K562 (cell line): Measurements from ENCODE around the gene HMCN2. TPM values are rescaled to one million over a fixed set of nuclear protein-coding genes. Genes with fewer than 3 reads are reported as not detected.

Experiments
- ATAC-seq: fragments of 200-7000 bp; cut with Tn5 transposase; 3 replicates; pipeline ENCODE4 v1.9.1; 2020; ENCODE audit warnings: moderate library complexity
- BruUV-seq: library from RNA; stranded (reverse); fragments of 400-500 nt; replicated peaks from 2 replicates; lab custom pipeline; 2021; lab: Mats Ljungman, UMichigan
- CTCF ChIA-PET: fragments of 300-600 bp; formaldehyde crosslinking; extraction: SDS; loops from one replicate; lab custom pipeline; 2021; ENCODE audit warnings: low intra/inter-chr PET ratio; lab: Yijun Ruan, JAX
- POLR2A ChIA-PET: fragments of 300-600, 350-650 bp; sonication (Branson Sonifier 250); formaldehyde crosslinking; extraction: SDS; loops from one replicate; lab custom pipeline; 2021; ENCODE audit warnings: antibody characterized with exemption, inconsistent platforms; lab: Yijun Ruan, JAX
- DNase-seq, 4 experiments: peaks; one replicate each; pipeline versions ENCODE4 v3.0.0 to v3.0.0-alpha.2; 2011 to 2018; ENCODE audit warnings: low spot score in 3 of 4, mixed read lengths in 3 of 4; ENCODE audit errors: extremely low read depth in 1 of 4
- FAIRE-seq: peaks from 2 replicates; lab custom pipeline; 2011; peaks lifted over from hg19 to GRCh38; lab: Jason Lieb, UNC
- H2AFZ ChIP-seq: 2 replicates; pipeline ENCODE4 v1.6.0; 2011; ENCODE audit warnings: low read depth, low read length, control low read depth, inconsistent platforms
- H3K27ac ChIP-seq: fragments of 200-600 bp; 3 replicates; pipeline ENCODE4 v1.8.0; 2011; ENCODE audit warnings: low read depth, mild to moderate bottlenecking, control low read depth, inconsistent platforms, low read length, moderate library complexity, mixed read lengths; ENCODE audit errors: extremely low read depth
- H3K27me3 ChIP-seq, 2 experiments: fragments of 300-600 bp in 1 of 2; 2 replicates in 1 of 2; 3 replicates in 1 of 2; pipeline versions ENCODE4 v1.6.0 to v1.8.0; 2011; ENCODE audit warnings: inconsistent platforms in 2 of 2, low read length in 2 of 2, mild to moderate bottlenecking in 1 of 2, mixed read lengths in 1 of 2, moderate library complexity in 1 of 2; ENCODE audit not compliant: control insufficient read depth in 2 of 2, insufficient read depth in 2 of 2
- H3K36me3 ChIP-seq: fragments of 300-600 bp; 3 replicates; pipeline ENCODE4 v1.8.0; 2011; ENCODE audit warnings: mild to moderate bottlenecking, low read length, inconsistent platforms; ENCODE audit not compliant: control insufficient read depth, insufficient read depth
- H3K4me1 ChIP-seq, 2 experiments: fragments of 200-600 bp in 1 of 2; replicated peaks in 1 of 2; 2 replicates in 1 of 2; 3 replicates in 1 of 2; pipeline versions ENCODE4 v1.5.1 to v1.8.0; 2011; ENCODE audit warnings: inconsistent platforms in 2 of 2, low read length in 2 of 2, mild to moderate bottlenecking in 1 of 2, mixed read lengths in 1 of 2, moderate library complexity in 1 of 2; ENCODE audit not compliant: control insufficient read depth in 2 of 2, insufficient read depth in 2 of 2
- H3K4me2 ChIP-seq: 2 replicates; pipeline ENCODE4 v1.6.1; 2011; ENCODE audit warnings: low read length, control low read depth, inconsistent platforms, mixed read lengths; ENCODE audit not compliant: insufficient read depth
- H3K4me3 ChIP-seq: fragments of 200-600 bp; sonication (generic), shearing (Covaris generic); 2 replicates; pipeline ENCODE4 v1.5.1; 2016; ENCODE audit warnings: control low read depth, inconsistent platforms
- H3K79me2 ChIP-seq: fragments of 200-600 bp; 3 replicates; pipeline ENCODE4 v1.8.0; 2011; ENCODE audit warnings: low read length, inconsistent platforms; ENCODE audit not compliant: control insufficient read depth, insufficient read depth
- H3K9ac ChIP-seq, 2 experiments: 2 replicates each; pipeline versions ENCODE4 v1.6.0 to v1.6.1; 2011; ENCODE audit warnings: low read depth in 2 of 2, low read length in 2 of 2, control low read depth in 1 of 2, inconsistent platforms in 1 of 2, mild to moderate bottlenecking in 1 of 2, mixed read lengths in 1 of 2; ENCODE audit not compliant: insufficient read depth in 1 of 2
- H3K9me1 ChIP-seq: one replicate; pipeline ENCODE4 v1.6.0; 2011; ENCODE audit warnings: inconsistent platforms, mild to moderate bottlenecking, low read length, moderate library complexity; ENCODE audit not compliant: control insufficient read depth, insufficient read depth
- H3K9me3 ChIP-seq: replicated peaks from 2 replicates; pipeline ENCODE4 v1.5.1; 2011; ENCODE audit warnings: low read depth, low read length, inconsistent platforms; ENCODE audit not compliant: control insufficient read depth, insufficient read depth
- H4K20me1 ChIP-seq: replicated peaks from 2 replicates; pipeline ENCODE4 v1.6.1; 2011; ENCODE audit warnings: low read length, inconsistent platforms, mixed read lengths; ENCODE audit not compliant: control insufficient read depth, insufficient read depth
- ATF7 ChIP-seq: fragments of 450-650 bp; IDR thresholded peaks from 2 replicates; pipeline ENCODE4 v1.7.1; 2014; ENCODE audit warnings: mild to moderate bottlenecking, moderate library complexity
- CBX5 ChIP-seq: IDR thresholded peaks from 2 replicates; pipeline ENCODE4 v1.6.1; 2014; ENCODE audit warnings: low read depth, borderline replicate concordance
- ETV5 ChIP-seq: sonication (generic); formaldehyde crosslinking; IDR thresholded peaks from 2 replicates; pipeline ENCODE4 v1.4.0; 2020; ENCODE audit warnings: low read depth, mild to moderate bottlenecking, missing genetic modification reagents
- EZH2 ChIP-seq: IDR thresholded peaks from 2 replicates; pipeline ENCODE4 v1.6.1; 2012; ENCODE audit warnings: low read depth, mild to moderate bottlenecking, inconsistent platforms, low read length, borderline replicate concordance
- GTF2A2 ChIP-seq: IDR thresholded peaks from 2 replicates; pipeline ENCODE4 v1.6.1; 2016; ENCODE audit warnings: mild to moderate bottlenecking, missing genetic modification characterization, missing compliant biosample characterization
- GTF2F1 ChIP-seq: IDR thresholded peaks from 2 replicates; pipeline ENCODE4 v1.6.1; 2011; ENCODE audit warnings: low read depth, low read length, improper control_type of control experiment
- HNRNPH1 ChIP-seq: fragments of 200-400 bp; formaldehyde crosslinking; optimal IDR thresholded peaks from 2 replicates; pipeline ENCODE3; 2017; ENCODE audit warnings: low read depth, mild to moderate bottlenecking, low read length, moderate library complexity
- HNRNPUL1 ChIP-seq: fragments of 200-400 bp; formaldehyde crosslinking; IDR thresholded peaks from 2 replicates; pipeline ENCODE4 v1.6.1; 2017; ENCODE audit warnings: low read length
- ID3 ChIP-seq, 2 experiments: fragments of 250-450 bp in 1 of 2; fragments of 450-650 bp in 1 of 2; sonication (Bioruptor Pico) in 1 of 2; IDR thresholded peaks; 2 replicates each; pipeline versions ENCODE4 v1.6.1 to v1.8.0; 2016 to 2021; ENCODE audit warnings: mild to moderate bottlenecking in 2 of 2, moderate library complexity in 2 of 2, missing compliant biosample characterization in 1 of 2, missing genetic modification characterization in 1 of 2
- PCBP1 ChIP-seq: fragments of 200-400 bp; formaldehyde crosslinking; IDR thresholded peaks from 2 replicates; pipeline ENCODE4 v1.6.1; 2018; ENCODE audit warnings: mild to moderate bottlenecking, low read depth, low read length; ENCODE audit not compliant: poor library complexity, severe bottlenecking
- PHF20 ChIP-seq: fragments of 450-650 bp; IDR thresholded peaks from 2 replicates; pipeline ENCODE4 v1.6.1; 2018; ENCODE audit not compliant: partially characterized antibody
- RUNX1 ChIP-seq: sonication (generic); IDR thresholded peaks from 2 replicates; pipeline ENCODE4 v1.6.1; 2016; ENCODE audit warnings: antibody characterized with exemption, low read depth
- TAF1 ChIP-seq: IDR thresholded peaks from 2 replicates; pipeline ENCODE4 v1.6.1; 2011; ENCODE audit warnings: mild to moderate bottlenecking, low read length, moderate library complexity; ENCODE audit not compliant: insufficient read depth, control insufficient read depth, severe bottlenecking; ENCODE audit errors: extremely low read depth
- THAP7 ChIP-seq: fragments of 250-450 bp; sonication (Bioruptor Pico); IDR thresholded peaks from 2 replicates; pipeline ENCODE4 v1.5.0; 2021
- ZBTB49 ChIP-seq: sonication (generic); formaldehyde crosslinking; IDR thresholded peaks from 2 replicates; pipeline ENCODE4 v1.8.0; 2022; ENCODE audit warnings: missing genetic modification reagents, mild to moderate bottlenecking, borderline replicate concordance
- ZBTB9 ChIP-seq: fragments of 450-650 bp; formaldehyde crosslinking; IDR thresholded peaks from 2 replicates; pipeline ENCODE4 v1.4.0; 2020; ENCODE audit warnings: mild to moderate bottlenecking, moderate library complexity
- ZNF253 ChIP-seq: fragments of 250-450 bp; sonication (Bioruptor Pico); conservative IDR thresholded peaks from 2 replicates; pipeline ENCODE4 v1.6.1; 2021; ENCODE audit warnings: mild to moderate bottlenecking
- ZNF324 ChIP-seq: fragments of 250-450 bp; sonication (Bioruptor Pico); IDR thresholded peaks from 2 replicates; pipeline ENCODE4 v1.4.0; 2020; ENCODE audit warnings: mild to moderate bottlenecking
- WGBS: fragments of 100-300 bp; shearing (Covaris generic); methylation state at CpG from one replicate; pipeline ENCODE4 v1.1.6; 2016; ENCODE audit warnings: low coverage, mixed read lengths; ENCODE audit not compliant: insufficient coverage; ENCODE audit errors: missing lambda C conversion rate; 5-methylcytosine and 5-hydroxymethylcytosine counted together
- in situ Hi-C: fragments of 300-500 bp; cut with MboI; formaldehyde crosslinking; loops from 4 replicates; pipeline ENCODE4 v1.15.0; 2018; ENCODE audit warnings: inconsistent platforms, mixed read lengths
- intact Hi-C: fragments of 100-400 bp; cut with micrococcal nuclease; formaldehyde crosslinking; loops from 2 replicates; pipeline ENCODE4 v1.14.2; 2022
- polyA plus RNA-seq, 8 experiments: library from polyadenylated mRNA; depleted of rRNA in 4 of 8; stranded (reverse) in 5 of 8; unstranded in 3 of 8; fragments of >200 nt; fragmentation: Nextera tagmentation in 2 of 8; fragmentation: Illumina TruSeq in 1 of 8; extraction: Ambion mirVana in 2 of 8; extraction: Trizol in 1 of 8; gene quantifications; 2 replicates each; pipeline versions ENCODE4 v1.2.1 to v1.2.3, GENCODE V29; 2011 to 2014; ENCODE audit warnings: inconsistent platforms in 1 of 8, missing spikeins in 1 of 8
- total RNA-seq, 7 experiments: library from RNA; depleted of rRNA in 6 of 7; stranded (reverse); fragments of >200 nt in 6 of 7; fragmentation: Illumina TruSeq in 2 of 7; extraction: Trizol in 2 of 7; gene quantifications; 2 replicates each; pipeline versions ENCODE4 v1.2.1 to v1.2.3, GENCODE V29; 2011 to 2021; ENCODE audit warnings: low replicate concordance in 1 of 7

HMCN2 gene
- total and polyA plus RNA-seq, 9 of the 15 experiments (the other 6 are each of a cell fraction or from before 2014, with no cell fraction given): 0.01 TPM; not detected in 8

GRCh38 chr9:130284249-130284625 is 18.7 kb downstream of the HMCN2 start:
- Histone ChIP-seq H3K4me2 (no peak overlapping the region), H3K79me2 (no peaks in the 10 kb centered on the region), H3K27ac (no peak overlapping the region), H3K4me3 (no peak overlapping the region), H3K9me1 (no peaks in the 10 kb centered on the region), H2AFZ (no peak overlapping the region), H3K9me3 (no peaks in the 10 kb centered on the region), H3K27me3 (peaks cover 52 to 77% of the 10 kb centered on the region in 2 experiments), H3K4me1 (no peaks in the 10 kb centered on the region; a peak in 2 of 5 replicates), H4K20me1 (peaks cover 9% of the 10 kb centered on the region; the same call in 1 of the 2 replicates), H3K36me3 (no peaks in the 10 kb centered on the region), H3K9ac (no peak overlapping the region)
- no peak for TF ChIP-seq PHF20
- TF ChIP-seq GTF2F1: no peak
- TF ChIP-seq ZNF253 (CRISPR knock-in tag): no peak
- TF ChIP-seq THAP7 (CRISPR knock-in tag): no peak
- no peak for TF ChIP-seq RUNX1
- TF ChIP-seq ID3 (CRISPR knock-in tag; IDR thresholded peaks at IDR 0.05): no peak
- TF ChIP-seq ID3 (tag; IDR thresholded peaks at IDR 0.05): no peak
- TF ChIP-seq ATF7: no peak
- no peak for TF ChIP-seq ETV5 (CRISPR knock-in tag)
- no peak for TF ChIP-seq GTF2A2 (tag)
- TF ChIP-seq HNRNPH1: no peak
- no peak for TF ChIP-seq ZBTB9 (CRISPR knock-in tag)
- TF ChIP-seq EZH2: no peak
- no peak for TF ChIP-seq CBX5
- no peak for TF ChIP-seq TAF1
- no peak for TF ChIP-seq PCBP1
- no peak for TF ChIP-seq ZBTB49 (CRISPR knock-in tag)
- TF ChIP-seq ZNF324 (CRISPR knock-in tag): no peak
- TF ChIP-seq HNRNPUL1: no peak
- no TSS peak for BruUV-seq
- no peak for ATAC-seq
- WGBS: 0% methylated on average over 7 of the region's 10 CpGs
- intact Hi-C loops: no loop called here
- POLR2A ChIA-PET: interaction anchor here (0.8 kb wide), 1 partner anchor 13 kb away, joined by 3 read pairs; no protein-coding TSS in a partner anchor
- in situ Hi-C loops: no loop called here
- no peak for DNase-seq
- no peak for FAIRE-seq
- CTCF ChIA-PET: no interaction called here
